Stimulated activated CD4-positive, alpha-beta T cell treated with anti-CD3 and anti-CD28 coated beads, Interleukin-15, amount 100 ng/mL, for 48 hours (primary cell): Measurements from ENCODE around the gene NSF.

Experiments used
- DNase-seq, 2 donors: peaks; one replicate each; pipeline ENCODE4 v3.0.0-alpha.2; 2020; ENCODE audit warnings: low read depth in 2 of 2

NSF gene

DNA sequence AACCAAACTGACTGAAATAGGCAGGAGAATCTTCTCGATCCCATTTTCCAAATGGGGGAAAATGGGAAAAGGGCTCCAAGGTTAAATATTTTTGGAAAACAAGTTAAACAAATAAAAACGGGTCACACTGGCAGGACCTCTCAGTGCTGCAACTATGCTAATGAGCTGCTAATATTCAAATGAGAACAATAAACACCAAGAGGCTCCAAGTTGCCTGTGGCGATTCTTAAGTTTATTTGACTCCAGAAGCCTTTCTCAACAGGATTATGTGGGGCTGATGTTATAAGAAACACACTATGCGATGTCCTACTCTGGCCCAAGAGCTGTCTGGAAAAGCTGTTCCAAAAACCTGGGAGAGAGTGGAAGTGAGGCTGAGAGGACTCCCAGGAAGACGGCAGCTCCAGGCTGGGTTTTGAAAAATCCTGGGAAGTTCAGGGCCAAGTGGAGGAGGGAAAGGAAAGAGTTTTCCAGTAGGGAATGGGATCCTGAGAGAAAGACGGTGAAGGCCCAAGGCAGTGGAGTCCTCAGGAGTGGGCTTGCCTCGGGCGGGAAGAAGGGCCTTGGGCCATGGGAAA lies 206.6 kb downstream of the NSF start:
- DNase-seq = no peak

DNA sequence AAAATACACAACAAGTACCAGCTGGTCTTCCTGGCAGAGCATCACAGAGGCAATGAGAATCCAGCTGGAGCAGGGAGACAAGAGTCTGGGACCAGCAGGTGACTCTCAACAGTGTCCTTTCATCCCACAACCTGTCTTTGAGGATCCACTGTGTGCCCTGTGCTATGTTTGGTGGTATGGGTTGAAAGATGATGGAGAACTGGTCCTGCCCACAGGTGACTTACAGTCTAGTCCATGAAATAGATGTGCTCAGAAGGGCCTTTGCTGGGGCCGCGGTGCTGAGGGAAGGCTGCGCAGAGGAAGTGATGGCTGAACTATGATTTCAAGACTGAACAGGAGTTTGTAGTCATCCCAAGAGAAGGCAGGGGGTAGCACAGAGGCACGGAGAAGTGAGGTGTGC lies 210.1 kb downstream of the NSF start:
- no peak for DNase-seq

DNA sequence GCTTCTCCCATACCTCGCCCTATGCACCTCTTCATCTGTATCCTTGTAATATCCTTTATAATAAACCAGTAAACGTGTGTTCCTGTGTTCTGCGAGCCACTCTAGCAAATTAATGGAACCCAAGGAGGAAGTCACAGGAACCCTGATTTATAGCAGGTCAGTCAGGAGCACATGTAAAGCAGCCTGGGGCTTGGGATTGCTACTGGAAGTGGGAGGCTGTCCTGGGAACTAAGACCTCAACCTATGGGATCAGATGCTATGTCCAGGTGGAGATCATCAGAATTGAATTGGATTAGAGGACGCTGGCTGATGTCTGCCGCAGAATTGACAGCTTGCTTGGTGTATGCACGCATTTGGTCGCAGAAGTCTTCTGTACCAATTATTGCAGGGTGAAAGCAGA lies 212.3 kb downstream of the NSF start:
- no peak for DNase-seq

DNA sequence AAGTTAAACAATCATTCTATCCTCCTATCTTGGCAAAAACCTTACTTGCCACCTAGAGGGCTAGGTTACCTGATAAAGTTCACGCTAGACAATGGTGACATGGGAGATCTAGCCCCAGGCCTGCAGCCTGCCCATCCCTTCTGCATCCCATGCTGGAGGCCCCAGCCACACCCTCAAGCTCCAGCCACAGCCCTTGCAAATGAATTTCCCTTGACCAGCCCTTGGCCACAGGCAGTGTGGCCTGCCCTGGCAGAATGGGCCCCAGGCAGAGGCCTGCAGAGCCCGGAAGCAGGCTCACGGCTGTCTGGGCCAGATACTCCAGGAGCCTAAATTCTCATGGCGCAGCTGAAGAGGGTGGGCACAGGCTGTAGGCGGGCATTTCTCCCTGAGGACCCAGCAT lies 213.1 kb downstream of the NSF start:
- no peak for DNase-seq

DNA sequence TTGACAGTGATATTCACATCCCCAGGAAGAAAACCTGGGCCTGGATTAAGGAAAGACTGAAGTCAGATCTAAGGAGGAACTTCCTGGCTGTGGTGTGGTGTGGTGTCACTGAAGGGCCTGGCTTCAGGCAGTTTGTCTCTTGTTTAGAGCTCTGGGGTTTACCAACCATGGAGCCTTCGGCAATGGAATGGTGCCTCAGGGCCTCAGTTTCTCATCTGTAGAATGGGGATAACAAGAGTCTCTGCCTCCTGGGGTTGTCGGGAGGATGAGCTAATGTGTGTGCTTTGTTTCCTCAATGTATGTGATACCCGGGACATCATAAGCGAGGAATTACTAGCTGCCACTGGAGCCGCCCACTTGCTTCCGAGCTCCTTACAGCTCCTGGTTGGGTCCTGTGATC lies 215.3 kb downstream of the NSF start:
- no peak for DNase-seq
